LNCAP (cell line): Measurements from ENCODE around the gene FANCE.

Source experiments
- CTCF ChIP-seq: fragments of 450-650 bp; IDR thresholded peaks from 2 replicates; pipeline ENCODE4 v1.5.1; 2017; ENCODE audit warnings: mild to moderate bottlenecking

The FANCE gene

GRCh38 chr6:35463292-35463691 is 11.2 kb downstream of the FANCE start:
- no peak for TF ChIP-seq CTCF

- no peak for TF ChIP-seq CTCF
Observed at GRCh38 chr6:35465646-35466045, 13.5 kb downstream of the FANCE start.

GRCh38 chr6:35468181-35468979 is 16.2 kb downstream of the FANCE start, which contains the start of gene RPL10A:
RPL10A (plus strand) TSS chr6:35468401; CDS start chr6:35468435, 34 bp downstream.
- peak; percentile 85 for TF ChIP-seq CTCF

DNA sequence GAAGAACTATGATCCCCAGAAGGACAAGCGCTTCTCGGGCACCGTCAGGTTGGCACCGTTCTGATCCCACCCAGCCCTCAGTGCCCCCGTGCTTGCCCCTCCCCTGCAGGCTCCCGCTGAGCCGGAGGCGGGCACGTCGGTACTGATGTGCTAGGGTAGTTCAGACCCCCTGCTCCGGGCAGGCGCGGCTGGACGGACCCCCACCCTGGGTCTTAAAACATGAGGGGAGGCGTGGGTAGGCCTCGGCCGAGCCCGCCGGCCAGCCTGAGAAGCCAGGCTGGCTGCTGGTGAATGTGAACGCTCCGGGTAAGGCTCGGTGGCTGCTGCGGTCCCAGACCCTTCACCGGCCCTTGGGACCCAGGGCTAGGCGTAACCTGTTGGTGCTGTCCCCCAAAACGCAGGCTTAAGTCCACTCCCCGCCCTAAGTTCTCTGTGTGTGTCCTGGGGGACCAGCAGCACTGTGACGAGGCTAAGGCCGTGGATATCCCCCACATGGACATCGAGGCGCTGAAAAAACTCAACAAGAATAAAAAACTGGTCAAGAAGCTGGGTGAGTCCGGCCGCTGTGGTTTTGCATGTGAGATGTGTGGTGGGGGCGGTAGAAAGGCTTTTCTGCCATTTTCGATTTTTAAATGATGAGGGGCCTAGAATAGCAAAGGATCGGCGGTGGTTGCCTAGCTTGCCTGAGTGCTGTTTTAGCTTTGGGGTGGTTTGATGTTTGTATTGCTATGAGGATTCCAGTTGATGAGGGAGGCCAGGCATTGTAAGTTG is 17.0 kb downstream of the FANCE start:
- no peak for TF ChIP-seq CTCF

DNA sequence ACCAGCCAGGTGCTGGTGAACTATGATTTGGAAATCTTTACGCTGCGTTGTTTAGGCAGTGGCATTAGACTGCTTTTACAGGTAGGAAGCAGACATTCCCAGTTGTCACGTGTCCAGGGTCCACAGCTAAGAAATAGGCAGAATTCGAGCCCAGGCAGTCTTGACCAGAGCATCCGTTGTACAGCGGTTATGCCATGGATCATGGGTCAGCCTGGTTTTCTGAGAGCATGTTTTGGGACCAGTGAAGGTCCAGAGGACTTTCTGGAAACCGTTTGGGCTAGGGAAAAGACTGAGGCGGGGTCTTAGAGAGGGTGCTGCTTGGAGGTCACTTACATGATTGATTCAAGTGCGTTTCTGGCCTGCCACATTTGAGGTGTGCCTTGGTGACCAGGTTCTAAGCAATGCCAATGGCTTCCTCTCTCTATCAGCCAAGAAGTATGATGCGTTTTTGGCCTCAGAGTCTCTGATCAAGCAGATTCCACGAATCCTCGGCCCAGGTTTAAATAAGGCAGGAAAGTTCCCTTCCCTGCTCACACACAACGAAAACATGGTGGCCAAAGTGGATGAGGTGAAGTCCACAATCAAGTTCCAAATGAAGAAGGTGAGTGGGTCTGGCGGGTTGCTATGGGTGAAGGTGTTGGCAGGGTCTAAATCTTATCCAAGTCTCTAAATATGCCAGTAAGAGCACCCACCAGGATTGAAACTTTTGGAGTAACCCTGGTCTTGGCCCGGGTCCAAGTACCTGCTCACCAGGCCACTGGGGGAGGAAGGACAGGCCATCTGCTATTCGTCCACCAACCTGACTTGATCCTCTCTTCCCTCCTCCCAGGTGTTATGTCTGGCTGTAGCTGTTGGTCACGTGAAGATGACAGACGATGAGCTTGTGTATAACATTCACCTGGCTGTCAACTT is 17.9 kb downstream of the FANCE start:
- no peak for TF ChIP-seq CTCF

DNA sequence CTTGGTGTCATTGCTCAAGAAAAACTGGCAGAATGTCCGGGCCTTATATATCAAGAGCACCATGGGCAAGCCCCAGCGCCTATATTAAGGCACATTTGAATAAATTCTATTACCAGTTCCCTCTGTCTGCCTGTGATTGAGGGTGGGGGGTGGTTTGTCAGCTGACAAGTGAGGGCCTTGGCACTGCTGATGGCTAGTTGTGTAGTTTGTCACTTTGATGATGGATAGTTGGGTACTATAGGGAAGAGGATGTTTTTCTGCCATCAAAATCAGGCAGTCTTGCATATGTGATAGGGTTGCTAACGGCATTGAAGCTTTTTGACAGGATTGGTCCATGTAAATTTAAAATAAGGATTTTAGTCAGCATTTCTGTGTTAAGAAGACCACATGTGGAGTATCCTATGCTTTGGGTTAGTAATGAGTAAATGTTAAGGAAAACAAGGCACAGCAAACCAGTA is 18.6 kb downstream of the FANCE start:
- no peak for TF ChIP-seq CTCF

DNA sequence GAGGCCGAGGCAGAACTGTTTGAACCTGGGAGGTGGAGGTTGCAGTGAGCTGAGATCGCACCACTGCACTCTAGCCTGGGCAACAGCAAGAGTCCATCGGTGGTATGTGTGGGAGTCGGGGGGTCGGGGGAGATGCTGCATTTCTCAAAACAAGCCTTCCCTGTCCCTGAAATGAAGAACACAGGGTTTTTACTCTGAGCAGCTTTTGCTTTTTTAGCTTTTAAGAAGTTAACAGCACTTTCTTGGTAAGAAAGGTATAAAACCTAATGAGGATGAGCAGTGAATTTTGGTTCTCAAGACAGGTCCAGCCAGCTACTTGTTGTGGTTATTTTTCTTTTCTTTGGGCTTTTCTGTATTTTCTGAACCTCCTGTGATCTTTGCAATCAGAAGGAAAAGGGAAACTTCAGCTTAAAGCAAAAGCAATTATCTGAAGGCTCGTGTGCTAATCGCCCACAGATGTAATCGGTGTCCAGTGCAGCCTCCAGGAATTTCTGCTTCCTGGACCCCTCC is 19.8 kb downstream of the FANCE start:
- no peak for TF ChIP-seq CTCF
